HepG2 (cell line): ENCODE data around the gene GMEB2. TPM values are rescaled to one million over a fixed set of nuclear protein-coding genes. Genes with fewer than 3 reads are reported as not detected.
A peak's percentile ranks its signal among the peaks of the same experiment; 100 is the strongest.

ENCODE experiments used
- ATAC-seq: fragments of 200-7000 bp; cut with Tn5 transposase; 3 replicates; pipeline ENCODE4 v1.9.1; 2020; ENCODE audit warnings: mild to moderate bottlenecking, moderate library complexity
- BruUV-seq: library from RNA; stranded (reverse); fragments of 400-500 nt; replicated peaks from 2 replicates; lab custom pipeline; 2021; lab: Mats Ljungman, UMichigan
- CTCF ChIA-PET: fragments of 300-600 bp; formaldehyde crosslinking; extraction: SDS; loops from one replicate; lab custom pipeline; 2021; ENCODE audit warnings: low total read pairs, inconsistent platforms, low intra/inter-chr PET ratio; lab: Yijun Ruan, JAX
- POLR2A ChIA-PET: fragments of 350-600 bp; sonication (Branson Sonifier 250); formaldehyde crosslinking; loops from one replicate; lab custom pipeline; 2020; ENCODE audit warnings: antibody characterized with exemption, inconsistent platforms; lab: Yijun Ruan, JAX
- DNase-seq: peaks from one replicate; pipeline ENCODE4 v3.0.0-alpha.2; 2015; ENCODE audit warnings: low spot score
- FAIRE-seq: peaks from 3 replicates; lab custom pipeline; 2011; peaks lifted over from hg19 to GRCh38; lab: Jason Lieb, UNC
- H2AFZ ChIP-seq: one replicate; pipeline ENCODE4 v1.6.1; 2011; ENCODE audit warnings: low read length, inconsistent platforms
- H3K27ac ChIP-seq: fragments of 300-600 bp; 3 replicates; pipeline ENCODE4 v1.8.0; 2011; ENCODE audit warnings: mixed run types, mild to moderate bottlenecking, mixed read lengths, low read length, inconsistent platforms; ENCODE audit not compliant: insufficient read depth; ENCODE audit errors: extremely low read length
- H3K27me3 ChIP-seq, 2 experiments: fragments of 200-600 bp in 1 of 2; 2 replicates in 1 of 2; 3 replicates in 1 of 2; pipeline versions ENCODE4 v1.6.0 to v1.8.0; 2011; ENCODE audit warnings: low read length in 2 of 2, mild to moderate bottlenecking in 2 of 2, moderate library complexity in 2 of 2, inconsistent platforms in 1 of 2; ENCODE audit not compliant: insufficient read depth in 2 of 2, control insufficient read depth in 1 of 2
- H3K36me3 ChIP-seq, 2 experiments: fragments of 200-600 bp in 1 of 2; replicated peaks in 1 of 2; 2 replicates in 1 of 2; 3 replicates in 1 of 2; pipeline versions ENCODE4 v1.5.1 to v1.8.0; 2011; ENCODE audit warnings: low read length in 2 of 2, inconsistent platforms in 1 of 2; ENCODE audit not compliant: insufficient read depth in 2 of 2, control insufficient read depth in 1 of 2
- H3K4me1 ChIP-seq: 2 replicates; pipeline ENCODE4 v1.5.1; 2012; ENCODE audit warnings: low read length, inconsistent platforms; ENCODE audit not compliant: insufficient read depth
- H3K4me2 ChIP-seq: 2 replicates; pipeline ENCODE4 v1.6.0; 2011; ENCODE audit warnings: low read depth, low read length, inconsistent platforms
- H3K4me3 ChIP-seq, 3 experiments: fragments of 200-600 bp in 1 of 3; sonication (generic), shearing (Covaris generic) in 1 of 3; replicated peaks in 1 of 3; 2 replicates each; pipeline ENCODE4 v1.5.1; 2011 to 2016; ENCODE audit warnings: low read length in 3 of 3, inconsistent platforms in 2 of 3, low read depth in 2 of 3, mild to moderate bottlenecking in 2 of 3, control low read depth in 1 of 3, mixed read lengths in 1 of 3; ENCODE audit not compliant: insufficient read depth in 1 of 3
- H3K79me2 ChIP-seq: one replicate; pipeline ENCODE4 v1.6.1; 2011; ENCODE audit warnings: low read length, inconsistent platforms; ENCODE audit not compliant: insufficient read depth
- H3K9ac ChIP-seq: 2 replicates; pipeline ENCODE4 v1.6.0; 2011; ENCODE audit warnings: mild to moderate bottlenecking, low read depth, low read length, inconsistent platforms; ENCODE audit not compliant: insufficient read depth
- H3K9me3 ChIP-seq: 2 replicates; pipeline ENCODE4 v1.5.1; 2012; ENCODE audit warnings: mild to moderate bottlenecking, low read length
- H4K20me1 ChIP-seq: 2 replicates; pipeline ENCODE4 v1.6.0; 2011; ENCODE audit warnings: inconsistent platforms, mild to moderate bottlenecking, low read length, moderate library complexity; ENCODE audit not compliant: insufficient read depth
- ARNT ChIP-seq: fragments of 450-650 bp; IDR thresholded peaks from 2 replicates; pipeline ENCODE4 v1.6.1; 2017
- CREB1 ChIP-seq, 2 experiments: fragments of 450-650 bp in 1 of 2; IDR thresholded peaks; 2 replicates each; pipeline ENCODE4 v1.6.1; 2016 to 2017; ENCODE audit warnings: control low read depth in 1 of 2, mild to moderate bottlenecking in 1 of 2, missing compliant biosample characterization in 1 of 2, missing genetic modification characterization in 1 of 2
- HNF4G ChIP-seq, 2 experiments: sonication (generic) in 1 of 2; formaldehyde crosslinking in 1 of 2; IDR thresholded peaks; 2 replicates each; pipeline versions ENCODE4 v1.4.0 to v1.6.1; 2011 to 2020; ENCODE audit warnings: borderline replicate concordance in 2 of 2, low read depth in 2 of 2, mild to moderate bottlenecking in 2 of 2, low read length in 1 of 2, missing genetic modification reagents in 1 of 2, moderate library complexity in 1 of 2
- IKZF1 ChIP-seq: fragments of 450-650 bp; IDR thresholded peaks from 2 replicates; pipeline ENCODE4 v1.7.1; 2016
- KLF15 ChIP-seq: sonication (generic); formaldehyde crosslinking; IDR thresholded peaks from 2 replicates; pipeline ENCODE4 v1.8.1; 2023; ENCODE audit warnings: borderline replicate concordance, mild to moderate bottlenecking, inconsistent platforms, missing genetic modification reagents, mixed read lengths
- MED13 ChIP-seq: sonication (generic); formaldehyde crosslinking; IDR thresholded peaks from 2 replicates; pipeline ENCODE4 v1.5.0; 2020; ENCODE audit warnings: missing genetic modification reagents
- NFKBIZ ChIP-seq: IDR thresholded peaks from 2 replicates; pipeline ENCODE4 v1.6.1; 2018; ENCODE audit warnings: missing genetic modification reagents, missing compliant biosample characterization
- NFYC ChIP-seq: IDR thresholded peaks from 2 replicates; pipeline ENCODE4 v1.6.1; 2016; ENCODE audit warnings: missing genetic modification reagents, missing compliant biosample characterization
- RBM39 ChIP-seq: fragments of 200-400 bp; formaldehyde crosslinking; IDR thresholded peaks from one replicate; pipeline ENCODE4 v1.6.1; 2018; ENCODE audit warnings: antibody characterized with exemption, mild to moderate bottlenecking, low read depth, low read length; ENCODE audit not compliant: poor library complexity, severe bottlenecking
- THAP11 ChIP-seq: IDR thresholded peaks from 2 replicates; pipeline ENCODE4 v1.6.1; 2016; ENCODE audit warnings: missing biosample characterization, missing genetic modification reagents
- TMF1 ChIP-seq: sonication (generic); formaldehyde crosslinking; IDR thresholded peaks from 2 replicates; pipeline ENCODE4 v1.8.1; 2022; ENCODE audit warnings: low read depth, missing genetic modification reagents
- ZNF24 ChIP-seq: fragments of 450-650 bp; IDR thresholded peaks from 2 replicates; pipeline ENCODE4 v1.6.1; 2017; ENCODE audit warnings: antibody characterized with exemption, mild to moderate bottlenecking
- ZNF367 ChIP-seq: sonication (generic); formaldehyde crosslinking; IDR thresholded peaks from 2 replicates; pipeline ENCODE4 v1.4.0; 2020; ENCODE audit warnings: missing genetic modification reagents, borderline replicate concordance
- ZNF597 ChIP-seq: sonication (generic); formaldehyde crosslinking; IDR thresholded peaks from 2 replicates; pipeline ENCODE4 v1.5.0; 2020; ENCODE audit warnings: missing genetic modification reagents
- ZNF740 ChIP-seq: sonication (generic); formaldehyde crosslinking; IDR thresholded peaks from 2 replicates; pipeline ENCODE4 v1.4.0; 2020; ENCODE audit warnings: missing genetic modification reagents
- ZNF790 ChIP-seq: sonication (generic); formaldehyde crosslinking; IDR thresholded peaks from 2 replicates; pipeline ENCODE4 v1.8.0; 2022; ENCODE audit warnings: missing genetic modification reagents, mild to moderate bottlenecking, borderline replicate concordance
- WGBS: methylation state at CpG from one replicate; pipeline ENCODE4 v1.1.6; 2017; ENCODE audit warnings: low lambda C conversion rate; 5-methylcytosine and 5-hydroxymethylcytosine counted together
- in situ Hi-C: cut with HindIII; loops from 2 replicates; pipeline ENCODE4 v1.10.0; 2017; ENCODE audit warnings: low pct_unique_long_range_greater_than_20kb; ENCODE audit not compliant: extremely low pct_ligation_motif_present
- intact Hi-C: fragments of 100-400 bp; cut with micrococcal nuclease; formaldehyde crosslinking; loops from one replicate; pipeline ENCODE4 v1.10.0; 2022; ENCODE audit not compliant: unreplicated experiment
- polyA plus RNA-seq, 8 experiments: library from polyadenylated mRNA; depleted of rRNA in 3 of 8; stranded (reverse) in 7 of 8; unstranded in 1 of 8; fragments of >200 nt; fragmentation: Illumina TruSeq in 4 of 8; extraction: Trizol in 4 of 8; gene quantifications; 2 replicates each; pipeline versions ENCODE4 v1.2.1 to v1.2.3, GENCODE V29; 2011 to 2016; ENCODE audit warnings: low read depth in 4 of 8, missing spikeins in 1 of 8, mixed read lengths in 1 of 8; ENCODE audit not compliant: insufficient read depth in 1 of 8
- total RNA-seq, 5 experiments: library from RNA; depleted of rRNA; stranded (reverse); fragments of >200 nt; fragmentation: Illumina TruSeq; extraction: Trizol; gene quantifications; 2 replicates each; pipeline ENCODE4 v1.2.3, GENCODE V29; 2016; ENCODE audit warnings: low read depth in 1 of 5

Gene GMEB2
- total and polyA plus RNA-seq, 2 of the 13 experiments (the other 11 are each of a cell fraction or from before 2014, with no cell fraction given), result 10.6 to 12.4 TPM

- POLR2A ChIA-PET, result interaction anchor here (0.8 to 1.2 kb wide), 4 partner anchors 9 to 30 kb away, joined by 3 to 5 read pairs (median 4); partner anchors contain the start of genes HELZ2 and PPDPF
- BruUV-seq, result no TSS peak
- in situ Hi-C loops, result no loop called here
- H3K36me3 ChIP-seq, result no peaks in the 10 kb centered on the region
- FAIRE-seq (peak; percentile 43), DNase-seq (no peak), ATAC-seq (no peak)
- peak overlapping the region; percentile 42; the same call in 1 of the 2 replicates for H3K4me2 ChIP-seq
- no peaks in the 10 kb centered on the region; the same call in 1 of the 2 replicates for H4K20me1 ChIP-seq
- H3K27ac ChIP-seq, result no peak overlapping the region
- CTCF ChIA-PET, result no interaction called here
- no peaks in the 10 kb centered on the region for H3K9me3 ChIP-seq
- intact Hi-C loops, result no loop called here
- H3K9ac ChIP-seq, result no peak overlapping the region
- WGBS, result 30% methylated on average over 6 of the region's 6 CpGs
- H3K4me1 ChIP-seq, result peaks cover 32% of the 10 kb centered on the region
- peak overlapping the region in 1 of 3 experiments; percentile 41; a peak in 1 of 6 replicates for H3K4me3 ChIP-seq
- H3K79me2 ChIP-seq, result no peaks in the 10 kb centered on the region
- no peak overlapping the region for H2AFZ ChIP-seq
- no peak for TF ChIP-seq ZNF790 (CRISPR knock-in tag)
- TF ChIP-seq TMF1 (CRISPR knock-in tag), result no peak
- TF ChIP-seq NFYC (CRISPR knock-in tag), result no peak
- no peak for TF ChIP-seq NFKBIZ
- no peak for TF ChIP-seq MED13 (CRISPR knock-in tag)
- TF ChIP-seq IKZF1, result peak; percentile 28; the same call in 1 of the 2 replicates
- TF ChIP-seq ZNF367 (CRISPR knock-in tag), result no peak
- no peak for TF ChIP-seq ZNF597 (CRISPR knock-in tag)
- TF ChIP-seq ARNT, result peak; percentile 86; the same call in 1 of the 2 replicates
- TF ChIP-seq ZNF24, result peak; percentile 96
- no peak for TF ChIP-seq RBM39
- TF ChIP-seq KLF15, result no peak
- no peak for TF ChIP-seq HNF4G (IDR thresholded peaks at IDR 0.05; ENCODE audit: borderline replicate concordance, low read depth, low read length)
- TF ChIP-seq HNF4G (CRISPR knock-in tag; IDR thresholded peaks at IDR 0.05; ENCODE audit: borderline replicate concordance, low read depth), result no peak
- TF ChIP-seq THAP11, result no peak
- 0 out of 2 replicates have a peak, but pooled peaks have one; percentile 6 for TF ChIP-seq CREB1 (IDR thresholded peaks at IDR 0.05)
- TF ChIP-seq CREB1 (CRISPR knock-in tag; IDR thresholded peaks at IDR 0.05), result no peak
- TF ChIP-seq ZNF740 (CRISPR knock-in tag), result no peak
- TF ChIP-seq, all 625 proteins: peak for 4
- H3K27me3 ChIP-seq, result peaks cover 52 to 97% of the 10 kb centered on the region in 2 experiments
Observed at GRCh38 chr20:63543733-63544132, 83.2 kb downstream of the GMEB2 start.
